PC-9 (cell line): Measurements from ENCODE around the gene RNF169. TPM values are rescaled to one million over a fixed set of nuclear protein-coding genes. Genes with fewer than 3 reads are reported as not detected.

Source experiments
- BruUV-seq: library from RNA; stranded (reverse); fragments of 400-500 nt; replicated peaks from 2 replicates; lab custom pipeline; 2021; lab: Mats Ljungman, UMichigan
- CTCF ChIA-PET: fragments of 300-600 bp; sonication (Branson Sonifier 250); formaldehyde crosslinking; loops from one replicate; lab custom pipeline; 2022; ENCODE audit warnings: antibody characterized with exemption; lab: Charles Lee
- POLR2A ChIA-PET: fragments of 300-600 bp; sonication (Branson Sonifier 250); formaldehyde crosslinking; loops from one replicate; lab custom pipeline; 2022; ENCODE audit warnings: antibody characterized with exemption; ENCODE audit not compliant: unreplicated experiment; lab: Charles Lee
- DNase-seq, 2 experiments: peaks; one replicate each; pipeline versions ENCODE4 v3.0.0 to v3.0.0-alpha.2; 2015 to 2022; ENCODE audit warnings: mixed read lengths in 1 of 2
- H2AFZ ChIP-seq: fragments of 200-600 bp; sonication (generic); 2 replicates; pipeline ENCODE4 v1.8.1; 2017; ENCODE audit warnings: antibody characterized with exemption
- H3F3A ChIP-seq: fragments of 200-600 bp; sonication (generic); 2 replicates; pipeline ENCODE4 v1.8.1; 2017; ENCODE audit warnings: antibody characterized with exemption, mild to moderate bottlenecking, low read depth; ENCODE audit not compliant: insufficient read depth
- H3K27ac ChIP-seq: fragments of 200-600 bp; sonication (generic); 2 replicates; pipeline ENCODE4 v1.6.1; 2016; ENCODE audit warnings: mixed run types
- H3K27me3 ChIP-seq: fragments of 200-600 bp; sonication (generic); 2 replicates; pipeline ENCODE4 v1.6.1; 2016; ENCODE audit warnings: low read depth, mixed run types; ENCODE audit not compliant: insufficient read depth
- H3K36me3 ChIP-seq: fragments of 200-600 bp; sonication (generic); 2 replicates; pipeline ENCODE4 v1.6.1; 2016; ENCODE audit warnings: low read depth, mixed run types
- H3K4me1 ChIP-seq: fragments of 200-600 bp; sonication (generic); replicated peaks from 2 replicates; pipeline ENCODE4 v1.6.1; 2016; ENCODE audit warnings: mixed run types; ENCODE audit not compliant: insufficient read depth
- H3K4me2 ChIP-seq: fragments of 200-600 bp; sonication (generic); 2 replicates; pipeline ENCODE4 v1.6.1; 2017; ENCODE audit warnings: mixed run types
- H3K4me3 ChIP-seq: fragments of 200-600 bp; sonication (generic); 2 replicates; pipeline ENCODE4 v1.6.1; 2016; ENCODE audit warnings: mixed run types
- H3K79me2 ChIP-seq: fragments of 200-600 bp; sonication (generic); 2 replicates; pipeline ENCODE4 v1.6.1; 2017; ENCODE audit warnings: low read depth, mixed run types
- H3K9me2 ChIP-seq: fragments of 200-600 bp; sonication (generic); 2 replicates; pipeline ENCODE4 v1.8.1; 2017; ENCODE audit warnings: mild to moderate bottlenecking; ENCODE audit not compliant: insufficient read depth
- H3K9me3 ChIP-seq: fragments of 200-600 bp; sonication (generic); 2 replicates; pipeline ENCODE4 v1.8.1; 2016; ENCODE audit warnings: low read depth; ENCODE audit not compliant: insufficient read depth
- H4K20me1 ChIP-seq: fragments of 200-600 bp; sonication (generic); 2 replicates; pipeline ENCODE4 v1.8.1; 2017; ENCODE audit not compliant: insufficient read depth
- EZH2 ChIP-seq: fragments of 200-600 bp; sonication (generic); IDR thresholded peaks from 2 replicates; pipeline ENCODE4 v1.8.0; 2017; ENCODE audit warnings: antibody characterized with exemption, low read depth
- intact Hi-C: fragments of 100-400 bp; cut with micrococcal nuclease; formaldehyde crosslinking; loops from one replicate; pipeline ENCODE4 v1.10.0; 2022; ENCODE audit not compliant: unreplicated experiment
- total RNA-seq: library from RNA; stranded (reverse); gene quantifications from 2 replicates; pipeline ENCODE4 v1.2.3, GENCODE V29; 2021
- TF ChIP-seq, protein P1 (sequence below): fragments of 200-600 bp; sonication (generic); conservative IDR thresholded peaks from 2 replicates; pipeline ENCODE4 v1.6.1; 2017; ENCODE audit warnings: mixed run types, antibody characterized with exemption, mild to moderate bottlenecking, moderate library complexity

Gene RNF169
- total RNA-seq, 1 experiment from 2014 or later, result 36.5 TPM

GRCh38 chr11:74863410-74863809 is 114.8 kb downstream of the RNF169 start:
- H3K4me2 ChIP-seq, result no peak overlapping the region
- H3K4me1 ChIP-seq, result no peaks in the 10 kb centered on the region
- no TSS peak for BruUV-seq
- H3K4me3 ChIP-seq, result no peak overlapping the region
- no peaks in the 10 kb centered on the region for H3K79me2 ChIP-seq
- H3K27me3 ChIP-seq, result no peaks in the 10 kb centered on the region
- peaks cover 68% of the 10 kb centered on the region for H3K36me3 ChIP-seq
- peaks cover 50% of the 10 kb centered on the region for H3K9me3 ChIP-seq
- peaks cover 6% of the 10 kb centered on the region; the same call in 1 of the 2 replicates for H3F3A ChIP-seq
- intact Hi-C loops, result no loop called here
- ChIA-PET CTCF (no interaction called here), POLR2A (no interaction called here)
- no peak for TF ChIP-seq EZH2
- TF ChIP-seq, protein P1, sequence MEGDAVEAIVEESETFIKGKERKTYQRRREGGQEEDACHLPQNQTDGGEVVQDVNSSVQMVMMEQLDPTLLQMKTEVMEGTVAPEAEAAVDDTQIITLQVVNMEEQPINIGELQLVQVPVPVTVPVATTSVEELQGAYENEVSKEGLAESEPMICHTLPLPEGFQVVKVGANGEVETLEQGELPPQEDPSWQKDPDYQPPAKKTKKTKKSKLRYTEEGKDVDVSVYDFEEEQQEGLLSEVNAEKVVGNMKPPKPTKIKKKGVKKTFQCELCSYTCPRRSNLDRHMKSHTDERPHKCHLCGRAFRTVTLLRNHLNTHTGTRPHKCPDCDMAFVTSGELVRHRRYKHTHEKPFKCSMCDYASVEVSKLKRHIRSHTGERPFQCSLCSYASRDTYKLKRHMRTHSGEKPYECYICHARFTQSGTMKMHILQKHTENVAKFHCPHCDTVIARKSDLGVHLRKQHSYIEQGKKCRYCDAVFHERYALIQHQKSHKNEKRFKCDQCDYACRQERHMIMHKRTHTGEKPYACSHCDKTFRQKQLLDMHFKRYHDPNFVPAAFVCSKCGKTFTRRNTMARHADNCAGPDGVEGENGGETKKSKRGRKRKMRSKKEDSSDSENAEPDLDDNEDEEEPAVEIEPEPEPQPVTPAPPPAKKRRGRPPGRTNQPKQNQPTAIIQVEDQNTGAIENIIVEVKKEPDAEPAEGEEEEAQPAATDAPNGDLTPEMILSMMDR, result no peak
- no peak overlapping the region for H3K27ac ChIP-seq
- H2AFZ ChIP-seq, result no peak overlapping the region
- DNase-seq, result no peak
- H3K9me2 ChIP-seq, result no peaks in the 10 kb centered on the region
- H4K20me1 ChIP-seq, result no peaks in the 10 kb centered on the region

DNA sequence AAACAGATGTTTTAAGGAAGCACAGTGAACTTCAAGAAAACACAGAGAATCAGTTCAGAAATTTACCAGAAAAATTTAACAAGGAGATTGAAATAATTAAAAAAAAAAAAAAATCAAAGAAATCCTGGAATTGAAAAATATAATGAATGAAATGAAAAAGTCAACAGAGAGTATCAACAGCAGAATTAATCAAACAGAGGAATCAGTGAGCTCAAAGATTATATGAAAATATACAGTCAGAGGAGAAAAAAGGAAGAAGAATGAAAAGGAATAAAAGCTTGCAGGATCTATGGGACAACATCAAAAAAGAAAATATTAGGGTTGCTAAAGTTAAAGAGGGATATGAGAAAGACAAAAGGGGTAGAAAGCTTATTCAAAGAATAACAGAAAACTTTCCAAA is 117.9 kb downstream of the RNF169 start:
- Histone ChIP-seq H3K79me2 (no peaks in the 10 kb centered on the region), H3K36me3 (peaks cover 68% of the 10 kb centered on the region), H3F3A (peaks cover 9% of the 10 kb centered on the region; the same call in 1 of the 2 replicates), H3K4me1 (no peaks in the 10 kb centered on the region), H3K9me3 (peaks cover 54% of the 10 kb centered on the region), H4K20me1 (no peaks in the 10 kb centered on the region), H2AFZ (no peak overlapping the region), H3K27me3 (no peaks in the 10 kb centered on the region), H3K9me2 (no peaks in the 10 kb centered on the region), H3K4me3 (no peak overlapping the region), H3K4me2 (no peak overlapping the region), H3K27ac (no peak overlapping the region)
- POLR2A ChIA-PET, result no interaction called here
- no peak for TF ChIP-seq EZH2
- TF ChIP-seq, protein P1, result no peak
- BruUV-seq, result no TSS peak
- intact Hi-C loops, result no loop called here
- no peak for DNase-seq
- CTCF ChIA-PET, result interaction anchor here (0.6 kb wide), 1 partner anchor 127 kb away, joined by 3 read pairs; no protein-coding TSS in a partner anchor

- Histone ChIP-seq H3K27ac (no peak overlapping the region), H3K9me2 (no peaks in the 10 kb centered on the region), H3K36me3 (peaks cover 58% of the 10 kb centered on the region), H3K4me3 (no peak overlapping the region), H3K9me3 (peaks cover 54% of the 10 kb centered on the region), H3K79me2 (no peaks in the 10 kb centered on the region), H3K27me3 (no peaks in the 10 kb centered on the region), H3K4me1 (no peaks in the 10 kb centered on the region), H2AFZ (no peak overlapping the region), H4K20me1 (no peaks in the 10 kb centered on the region), H3K4me2 (no peak overlapping the region), H3F3A (peaks cover 9% of the 10 kb centered on the region; the same call in 1 of the 2 replicates)
- ChIA-PET CTCF (no interaction called here), POLR2A (no interaction called here)
- intact Hi-C loops, result no loop called here
- DNase-seq, result no peak
- no peak for TF ChIP-seq EZH2
- TF ChIP-seq, protein P1, result peak; percentile 51
- no TSS peak for BruUV-seq
These were observed 121.8 kb downstream of the RNF169 start for GRCh38 chr11:74870485-74870884.
